CD14-positive monocyte (primary cell): ENCODE results near the gene MLIP. TPM values are rescaled to one million over a fixed set of nuclear protein-coding genes. Genes with fewer than 3 reads are reported as not detected.

ENCODE experiments used
- DNase-seq, 3 donors: peaks; one replicate each; pipeline ENCODE4 v3.0.0-alpha.2; 2011 to 2022
- H2AFZ ChIP-seq: 2 replicates; pipeline ENCODE4 v1.6.0; 2012; ENCODE audit warnings: mild to moderate bottlenecking, low read depth, low read length, inconsistent platforms; ENCODE audit not compliant: insufficient read depth, poor library complexity, severe bottlenecking
- H3K27ac ChIP-seq, 2 donors: 1 replicate in 1 of 2; 2 replicates in 1 of 2; pipeline ENCODE4 v1.5.1; 2012 to 2013; ENCODE audit warnings: low read length in 2 of 2, control low read depth in 1 of 2, inconsistent platforms in 1 of 2, low read depth in 1 of 2, mild to moderate bottlenecking in 1 of 2
- H3K27me3 ChIP-seq, 2 donors: one replicate each; pipeline versions ENCODE4 v1.6.0 to v1.6.1; 2011 to 2013; ENCODE audit warnings: low read length in 2 of 2; ENCODE audit not compliant: control insufficient read depth in 2 of 2, insufficient read depth in 2 of 2
- H3K36me3 ChIP-seq, 2 donors: replicated peaks in 1 of 2; 1 replicate in 1 of 2; 2 replicates in 1 of 2; pipeline versions ENCODE4 v1.5.1 to v1.6.1; 2012 to 2013; ENCODE audit warnings: low read length in 2 of 2, control low read depth in 1 of 2, inconsistent platforms in 1 of 2, mild to moderate bottlenecking in 1 of 2; ENCODE audit not compliant: insufficient read depth in 2 of 2, control insufficient read depth in 1 of 2
- H3K4me1 ChIP-seq, 2 donors: 1 replicate in 1 of 2; 2 replicates in 1 of 2; pipeline versions ENCODE4 v1.5.1 to v1.6.1; 2012 to 2013; ENCODE audit warnings: low read length in 2 of 2, control low read depth in 1 of 2, inconsistent platforms in 1 of 2, mild to moderate bottlenecking in 1 of 2, moderate library complexity in 1 of 2; ENCODE audit not compliant: insufficient read depth in 2 of 2, control insufficient read depth in 1 of 2
- H3K4me2 ChIP-seq: replicated peaks from 2 replicates; pipeline ENCODE3; 2012; ENCODE audit warnings: low read length, moderate library complexity, mild to moderate bottlenecking; ENCODE audit not compliant: poor library complexity, severe bottlenecking; ENCODE audit errors: extremely low read depth
- H3K4me3 ChIP-seq, 3 experiments: fragments of 200-600 bp in 1 of 3; sonication (generic) in 1 of 3; replicated peaks in 1 of 3; 1 replicate in 2 of 3; 2 replicates in 1 of 3; pipeline ENCODE4 v1.5.1; 2011 to 2013; ENCODE audit warnings: low read length in 3 of 3, mild to moderate bottlenecking in 3 of 3, control low read depth in 2 of 3, low read depth in 2 of 3, inconsistent platforms in 1 of 3, moderate library complexity in 1 of 3
- H3K79me2 ChIP-seq: 2 replicates; pipeline ENCODE4 v1.6.0; 2012; ENCODE audit warnings: mild to moderate bottlenecking, control low read depth, inconsistent platforms, low read length, moderate library complexity; ENCODE audit not compliant: insufficient read depth
- H3K9ac ChIP-seq: 2 replicates; pipeline ENCODE4 v1.6.0; 2017; ENCODE audit warnings: low read length, mild to moderate bottlenecking; ENCODE audit not compliant: insufficient read depth, poor library complexity, severe bottlenecking
- H3K9me3 ChIP-seq, 2 donors: replicated peaks in 1 of 2; 1 replicate in 1 of 2; 2 replicates in 1 of 2; pipeline versions ENCODE4 v1.5.1 to v1.6.1; 2012 to 2013; ENCODE audit warnings: low read length in 2 of 2, control low read depth in 1 of 2; ENCODE audit not compliant: control insufficient read depth in 1 of 2, insufficient read depth in 1 of 2
- H4K20me1 ChIP-seq: 2 replicates; pipeline ENCODE4 v1.6.0; 2012; ENCODE audit warnings: mild to moderate bottlenecking, low read length, control low read depth, moderate library complexity; ENCODE audit not compliant: insufficient read depth
- H3K27ac Mint-ChIP-seq, 7 donors: one replicate each; pipeline ENCODE4 v1.8.0; 2020; ENCODE audit warnings: mild to moderate bottlenecking in 7 of 7, mixed read lengths in 7 of 7, moderate library complexity in 6 of 7, inconsistent platforms in 2 of 7
- H3K27me3 Mint-ChIP-seq, 3 donors: one replicate each; pipeline ENCODE4 v1.8.0; 2021 to 2022; ENCODE audit warnings: low read depth in 3 of 3, mild to moderate bottlenecking in 3 of 3, mixed read lengths in 3 of 3, moderate library complexity in 3 of 3, inconsistent platforms in 1 of 3
- H3K36me3 Mint-ChIP-seq, 2 donors: one replicate each; pipeline ENCODE4 v1.8.0; 2020; ENCODE audit warnings: mixed read lengths in 2 of 2, inconsistent platforms in 1 of 2, mild to moderate bottlenecking in 1 of 2
- H3K4me1 Mint-ChIP-seq: one replicate; pipeline ENCODE4 v1.8.0; 2020; ENCODE audit warnings: mild to moderate bottlenecking, mixed read lengths
- H3K4me3 Mint-ChIP-seq, 2 donors: one replicate each; pipeline ENCODE4 v1.8.0; 2020; ENCODE audit warnings: mild to moderate bottlenecking in 2 of 2, mixed read lengths in 2 of 2, moderate library complexity in 1 of 2
- H3K9me3 Mint-ChIP-seq, 7 donors: one replicate each; pipeline ENCODE4 v1.8.0; 2020 to 2022; ENCODE audit warnings: mixed read lengths in 7 of 7, mild to moderate bottlenecking in 6 of 7, moderate library complexity in 6 of 7, inconsistent platforms in 2 of 7
- CTCF ChIP-seq: fragments of 200-600 bp; IDR thresholded peaks from one replicate; pipeline ENCODE4 v1.8.0; 2022; ENCODE audit warnings: antibody characterized with exemption, mild to moderate bottlenecking
- WGBS: methylation state at CpG from one replicate; pipeline ENCODE4 v1.1.5; 2013; ENCODE audit warnings: missing lambda C conversion rate; ENCODE audit not compliant: insufficient coverage; 5-methylcytosine and 5-hydroxymethylcytosine counted together
- intact Hi-C, 2 donors: fragments of 100-400 bp; cut with micrococcal nuclease; formaldehyde crosslinking; loops; one replicate each; pipeline versions ENCODE4 v1.15.0 to v1.15.1; 2023
- polyA plus RNA-seq, 3 donors: library from polyadenylated mRNA; depleted of rRNA in 1 of 3; unstranded in 2 of 3; stranded (reverse) in 1 of 3; fragments of 300-500 nt in 2 of 3; fragments of >200 nt in 1 of 3; fragmentation: Illumina TruSeq in 2 of 3; gene quantifications; 1 replicate in 2 of 3; 2 replicates in 1 of 3; pipeline ENCODE4 v1.2.3, GENCODE V29; 2012 to 2021

Gene MLIP
- polyA plus RNA-seq, 3 donors, result not detected

GRCh38 chr6:54252496-54252895 lies 141.3 kb downstream of the MLIP start:
- TF ChIP-seq CTCF, result no peak
- Mint-ChIP-seq H3K36me3 (no peaks in the 10 kb centered on the region), H3K4me3 (no peak overlapping the region), H3K27ac (no peak overlapping the region), H3K4me1 (no peaks in the 10 kb centered on the region), H3K9me3 (peaks cover 0 to 3% (median 0%) of the 10 kb centered on the region in 7 donors), H3K27me3 (no peaks in the 10 kb centered on the region)
- Histone ChIP-seq H3K36me3 (no peaks in the 10 kb centered on the region), H3K27ac (no peak overlapping the region), H3K27me3 (no peaks in the 10 kb centered on the region), H3K9me3 (no peaks in the 10 kb centered on the region), H3K79me2 (no peaks in the 10 kb centered on the region), H3K9ac (no peak overlapping the region), H3K4me2 (no peak overlapping the region), H2AFZ (no peak overlapping the region), H4K20me1 (no peaks in the 10 kb centered on the region), H3K4me3 (no peak overlapping the region), H3K4me1 (no peaks in the 10 kb centered on the region)
- DNase-seq, result no peak
- intact Hi-C loops, result no loop called here
- no CpG with 5 or more reads among the region's 1 CpG for WGBS

GRCh38 chr6:54252916-54253315 lies 141.7 kb downstream of the MLIP start:
- peaks cover 0 to 3% (median 0%) of the 10 kb centered on the region in 7 donors for H3K9me3 Mint-ChIP-seq
- Histone ChIP-seq H2AFZ (no peak overlapping the region), H4K20me1 (no peaks in the 10 kb centered on the region), H3K9me3 (no peaks in the 10 kb centered on the region), H3K4me1 (no peaks in the 10 kb centered on the region), H3K4me3 (no peak overlapping the region), H3K9ac (no peak overlapping the region), H3K79me2 (no peaks in the 10 kb centered on the region), H3K27me3 (no peaks in the 10 kb centered on the region), H3K36me3 (no peaks in the 10 kb centered on the region), H3K27ac (no peak overlapping the region), H3K4me2 (no peak overlapping the region)
- intact Hi-C loops, result no loop called here
- no peak for DNase-seq
- no peaks in the 10 kb centered on the region for H3K27me3 Mint-ChIP-seq
- no peak overlapping the region for H3K27ac Mint-ChIP-seq
- H3K4me1 Mint-ChIP-seq, result no peaks in the 10 kb centered on the region
- H3K4me3 Mint-ChIP-seq, result no peak overlapping the region
- no peaks in the 10 kb centered on the region for H3K36me3 Mint-ChIP-seq
- WGBS, result 84% methylated on average over 2 of the region's 4 CpGs
- no peak for TF ChIP-seq CTCF
